ENCODE measurements around the gene SERINC1. TPM values are rescaled to one million over a fixed set of nuclear protein-coding genes. Genes with fewer than 3 reads are reported as not detected.

Gene SERINC1
- total RNA-seq, 1 donor from 2014 or later: 198 TPM

DNA sequence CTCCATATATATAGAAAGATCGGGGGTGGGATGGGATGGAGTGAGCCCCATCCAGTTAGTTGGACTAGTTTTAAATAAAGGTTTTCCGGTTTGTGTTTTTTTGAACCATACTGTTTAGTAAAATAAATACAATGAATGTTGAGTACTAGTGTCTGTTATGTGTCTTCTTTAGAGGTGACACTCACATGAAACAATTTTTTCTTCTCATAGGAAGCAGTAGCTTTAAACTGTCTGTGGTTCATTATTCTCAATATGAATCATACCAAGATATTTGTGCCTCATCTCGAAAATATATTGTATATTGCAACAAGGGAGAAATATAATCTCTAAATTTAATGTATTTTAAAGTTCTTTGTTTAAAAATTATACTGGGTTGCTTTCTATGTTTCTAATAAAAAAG lies 38.8 kb downstream of the SERINC1 start:
- Mint-ChIP-seq H3K36me3 (ENCODE audit: low read depth) (peaks cover 20% of the 10 kb centered on the region), H3K27ac (ENCODE audit: unreplicated experiment) (no peak overlapping the region)
- DNase-seq (ENCODE audit: low spot score): no peak

GRCh38 chr6:122431780-122432179 lies 39.8 kb downstream of the SERINC1 start:
- Mint-ChIP-seq H3K4me1 (ENCODE audit: low read depth) (no peaks in the 10 kb centered on the region), H3K27ac (ENCODE audit: unreplicated experiment) (no peak overlapping the region), H3K27me3 (ENCODE audit: low read depth) (no peaks in the 10 kb centered on the region), H3K36me3 (ENCODE audit: low read depth) (peaks cover 17% of the 10 kb centered on the region), H3K4me3 (ENCODE audit: unreplicated experiment) (no peak overlapping the region), H3K9me3 (ENCODE audit: low read depth) (no peaks in the 10 kb centered on the region)
- no peak for DNase-seq (ENCODE audit: low spot score)
- TF ChIP-seq, protein P1, sequence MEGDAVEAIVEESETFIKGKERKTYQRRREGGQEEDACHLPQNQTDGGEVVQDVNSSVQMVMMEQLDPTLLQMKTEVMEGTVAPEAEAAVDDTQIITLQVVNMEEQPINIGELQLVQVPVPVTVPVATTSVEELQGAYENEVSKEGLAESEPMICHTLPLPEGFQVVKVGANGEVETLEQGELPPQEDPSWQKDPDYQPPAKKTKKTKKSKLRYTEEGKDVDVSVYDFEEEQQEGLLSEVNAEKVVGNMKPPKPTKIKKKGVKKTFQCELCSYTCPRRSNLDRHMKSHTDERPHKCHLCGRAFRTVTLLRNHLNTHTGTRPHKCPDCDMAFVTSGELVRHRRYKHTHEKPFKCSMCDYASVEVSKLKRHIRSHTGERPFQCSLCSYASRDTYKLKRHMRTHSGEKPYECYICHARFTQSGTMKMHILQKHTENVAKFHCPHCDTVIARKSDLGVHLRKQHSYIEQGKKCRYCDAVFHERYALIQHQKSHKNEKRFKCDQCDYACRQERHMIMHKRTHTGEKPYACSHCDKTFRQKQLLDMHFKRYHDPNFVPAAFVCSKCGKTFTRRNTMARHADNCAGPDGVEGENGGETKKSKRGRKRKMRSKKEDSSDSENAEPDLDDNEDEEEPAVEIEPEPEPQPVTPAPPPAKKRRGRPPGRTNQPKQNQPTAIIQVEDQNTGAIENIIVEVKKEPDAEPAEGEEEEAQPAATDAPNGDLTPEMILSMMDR (IDR thresholded peaks at IDR 0.05): no peak

More for the DNA sequence above, 38.8 kb downstream of the SERINC1 start:
- no peaks in the 10 kb centered on the region for H3K27me3 Mint-ChIP-seq (ENCODE audit: low read depth)
- no peaks in the 10 kb centered on the region for H3K4me1 Mint-ChIP-seq (ENCODE audit: low read depth)
- no peak overlapping the region for H3K4me3 Mint-ChIP-seq (ENCODE audit: unreplicated experiment)
- TF ChIP-seq, protein P1 (IDR thresholded peaks at IDR 0.05): no peak
- H3K9me3 Mint-ChIP-seq (ENCODE audit: low read depth): no peaks in the 10 kb centered on the region

DNA sequence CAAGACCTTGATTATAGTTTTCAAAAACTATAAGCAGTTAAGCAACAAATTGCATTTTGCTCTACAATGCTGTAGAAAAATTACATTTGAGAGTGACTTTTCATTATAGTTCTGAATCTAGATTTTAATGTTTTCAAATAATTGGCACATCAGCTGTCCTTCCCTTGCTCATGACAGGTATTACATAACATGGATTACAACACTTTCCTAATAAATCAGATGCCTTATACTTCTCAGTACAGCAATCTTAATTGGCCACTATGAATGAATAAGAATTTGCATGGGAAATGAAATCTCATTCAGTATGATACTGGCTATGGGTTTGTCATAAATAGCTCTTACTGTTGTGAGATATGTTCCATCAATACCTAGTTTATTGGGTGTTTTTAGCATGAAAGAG lies 42.3 kb downstream of the SERINC1 start:
- Mint-ChIP-seq H3K27me3 (ENCODE audit: low read depth) (no peaks in the 10 kb centered on the region), H3K4me1 (ENCODE audit: low read depth) (no peaks in the 10 kb centered on the region), H3K27ac (ENCODE audit: unreplicated experiment) (no peak overlapping the region), H3K4me3 (ENCODE audit: unreplicated experiment) (no peak overlapping the region), H3K9me3 (ENCODE audit: low read depth) (no peaks in the 10 kb centered on the region), H3K36me3 (ENCODE audit: low read depth) (peaks cover 24% of the 10 kb centered on the region)
- DNase-seq (ENCODE audit: low spot score): no peak
- TF ChIP-seq, protein P1 (IDR thresholded peaks at IDR 0.05): no peak

GRCh38 chr6:122428781-122429180 lies 42.8 kb downstream of the SERINC1 start:
- Mint-ChIP-seq H3K36me3 (ENCODE audit: low read depth) (peaks cover 26% of the 10 kb centered on the region), H3K4me3 (ENCODE audit: unreplicated experiment) (no peak overlapping the region), H3K4me1 (ENCODE audit: low read depth) (no peaks in the 10 kb centered on the region), H3K27ac (ENCODE audit: unreplicated experiment) (no peak overlapping the region), H3K9me3 (ENCODE audit: low read depth) (no peaks in the 10 kb centered on the region), H3K27me3 (ENCODE audit: low read depth) (no peaks in the 10 kb centered on the region)
- DNase-seq (ENCODE audit: low spot score): no peak
- TF ChIP-seq, protein P1 (IDR thresholded peaks at IDR 0.05): no peak

GRCh38 chr6:122426597-122426996 lies 45.0 kb downstream of the SERINC1 start:
- Mint-ChIP-seq H3K4me1 (ENCODE audit: low read depth) (no peaks in the 10 kb centered on the region), H3K4me3 (ENCODE audit: unreplicated experiment) (no peak overlapping the region), H3K9me3 (ENCODE audit: low read depth) (no peaks in the 10 kb centered on the region), H3K36me3 (ENCODE audit: low read depth) (peaks cover 22% of the 10 kb centered on the region), H3K27me3 (ENCODE audit: low read depth) (no peaks in the 10 kb centered on the region), H3K27ac (ENCODE audit: unreplicated experiment) (no peak overlapping the region)
- no peak for DNase-seq (ENCODE audit: low spot score)
- TF ChIP-seq, protein P1 (IDR thresholded peaks at IDR 0.05): no peak
